Measurements from ENCODE around the gene PTPN4.

PTPN4 gene

GRCh38 chr2:119879502-119879901 lies 119.8 kb downstream of the PTPN4 start:
- no peak for DNase-seq (ENCODE audit: low read depth)
- no peak overlapping the region for H3K4me3 ChIP-seq (ENCODE audit: low read depth, low read length)
- TF ChIP-seq CTCF (IDR thresholded peaks at IDR 0.05; ENCODE audit: control insufficient read depth, extremely low read depth, insufficient read depth) = no peak

- TF ChIP-seq CTCF (IDR thresholded peaks at IDR 0.05; ENCODE audit: control insufficient read depth, extremely low read depth, insufficient read depth) = no peak
- no peak overlapping the region for H3K4me3 ChIP-seq (ENCODE audit: low read depth, low read length)
- DNase-seq (ENCODE audit: low read depth) = no peak
Measured at GRCh38 chr2:119888680-119889079, 129.0 kb downstream of the PTPN4 start.

- no peak for DNase-seq (ENCODE audit: low read depth)
- no peak for TF ChIP-seq CTCF (IDR thresholded peaks at IDR 0.05; ENCODE audit: control insufficient read depth, extremely low read depth, insufficient read depth)
- no peak overlapping the region for H3K4me3 ChIP-seq (ENCODE audit: low read depth, low read length)
Measured at GRCh38 chr2:119897736-119898395, 138.1 kb downstream of the PTPN4 start.

- no peak for DNase-seq (ENCODE audit: low read depth)
- TF ChIP-seq CTCF (IDR thresholded peaks at IDR 0.05; ENCODE audit: control insufficient read depth, extremely low read depth, insufficient read depth) = no peak
- no peak overlapping the region for H3K4me3 ChIP-seq (ENCODE audit: low read depth, low read length)
Measured at GRCh38 chr2:119901013-119901412, 141.3 kb downstream of the PTPN4 start.

GRCh38 chr2:119910566-119910965 lies 150.8 kb downstream of the PTPN4 start:
- TF ChIP-seq CTCF (IDR thresholded peaks at IDR 0.05; ENCODE audit: control insufficient read depth, extremely low read depth, insufficient read depth) = no peak
- H3K4me3 ChIP-seq (ENCODE audit: low read depth, low read length) = no peak overlapping the region
- no peak for DNase-seq (ENCODE audit: low read depth)

- DNase-seq (ENCODE audit: low read depth) = peak; percentile 4
- H3K4me3 ChIP-seq (ENCODE audit: low read depth, low read length) = no peak overlapping the region
- no peak for TF ChIP-seq CTCF (IDR thresholded peaks at IDR 0.05; ENCODE audit: control insufficient read depth, extremely low read depth, insufficient read depth)
Measured at GRCh38 chr2:119914266-119914665, 154.5 kb downstream of the PTPN4 start.

GRCh38 chr2:119921825-119922224 lies 162.1 kb downstream of the PTPN4 start:
- no peak for DNase-seq (ENCODE audit: low read depth)
- TF ChIP-seq CTCF (IDR thresholded peaks at IDR 0.05; ENCODE audit: control insufficient read depth, extremely low read depth, insufficient read depth) = no peak
- no peak overlapping the region for H3K4me3 ChIP-seq (ENCODE audit: low read depth, low read length)

Measured in LNCaP clone FGC (cell line).